H1 (cell line): ENCODE measurements around the gene TMTC2. TPM values are rescaled to one million over a fixed set of nuclear protein-coding genes. Genes with fewer than 3 reads are reported as not detected.

Source experiments
- CTCF ChIA-PET: fragments of 300-600 bp; sonication (Branson Sonifier 250); formaldehyde crosslinking; loops from one replicate; lab custom pipeline; 2021; ENCODE audit not compliant: partially characterized antibody; lab: Charles Lee
- POLR2A ChIA-PET: fragments of 300-600 bp; sonication (Branson Sonifier 250); formaldehyde crosslinking; loops from one replicate; lab custom pipeline; 2021; ENCODE audit warnings: inconsistent platforms; ENCODE audit not compliant: partially characterized antibody; lab: Charles Lee
- DNase-seq, 2 experiments: peaks; one replicate each; pipeline versions ENCODE4 v3.0.0 to v3.0.0-alpha.2; 2010 to 2022; ENCODE audit warnings: low spot score in 2 of 2, low read depth in 1 of 2, mixed read lengths in 1 of 2
- FAIRE-seq: peaks from 2 replicates; lab custom pipeline; 2011; peaks lifted over from hg19 to GRCh38; lab: Jason Lieb, UNC
- H2AFZ ChIP-seq: 2 replicates; pipeline ENCODE4 v1.8.1; 2012; ENCODE audit warnings: low read length, inconsistent platforms
- H2AK5ac ChIP-seq: 2 replicates; pipeline ENCODE4 v1.6.1; 2013; ENCODE audit warnings: low read depth, low read length
- H2BK120ac ChIP-seq: replicated peaks from 2 replicates; pipeline ENCODE3; 2013; ENCODE audit warnings: low read depth, low read length, inconsistent platforms
- H2BK12ac ChIP-seq: 2 replicates; pipeline ENCODE4 v1.6.1; 2013; ENCODE audit warnings: low read depth, low read length
- H2BK15ac ChIP-seq: 2 replicates; pipeline ENCODE4 v1.6.1; 2013; ENCODE audit warnings: low read length
- H2BK20ac ChIP-seq: 2 replicates; pipeline ENCODE4 v1.6.1; 2013; ENCODE audit warnings: low read length
- H2BK5ac ChIP-seq: 2 replicates; pipeline ENCODE4 v1.6.1; 2013; ENCODE audit warnings: low read depth, low read length
- H3K14ac ChIP-seq: 2 replicates; pipeline ENCODE4 v1.6.1; 2013; ENCODE audit warnings: inconsistent platforms; ENCODE audit not compliant: insufficient read length
- H3K18ac ChIP-seq: 2 replicates; pipeline ENCODE4 v1.6.1; 2013; ENCODE audit warnings: low read length; ENCODE audit errors: extremely low read depth
- H3K23ac ChIP-seq: 2 replicates; pipeline ENCODE4 v1.6.1; 2013; ENCODE audit warnings: inconsistent platforms; ENCODE audit not compliant: insufficient read length
- H3K23me2 ChIP-seq: 2 replicates; pipeline ENCODE4 v1.6.1; 2013; ENCODE audit warnings: low read depth, low read length
- H3K27ac ChIP-seq: 2 replicates; pipeline ENCODE4 v1.6.1; 2011; ENCODE audit warnings: low read depth, low read length, inconsistent platforms
- H3K27me3 ChIP-seq, 4 experiments: replicated peaks in 1 of 4; 1 replicate in 1 of 4; 2 replicates in 3 of 4; pipeline versions ENCODE4 v1.6.1 to v1.8.1; 2011 to 2013; ENCODE audit warnings: low read length in 3 of 4, mild to moderate bottlenecking in 3 of 4, inconsistent platforms in 2 of 4, mixed read lengths in 2 of 4, moderate library complexity in 1 of 4; ENCODE audit not compliant: control insufficient read depth in 3 of 4, insufficient read depth in 3 of 4; ENCODE audit errors: extremely low read depth in 1 of 4
- H3K36me3 ChIP-seq, 4 experiments: 2 replicates each; pipeline versions ENCODE4 v1.6.1 to v1.8.1; 2011 to 2013; ENCODE audit warnings: mild to moderate bottlenecking in 4 of 4, low read length in 3 of 4, moderate library complexity in 2 of 4, control low read depth in 1 of 4, inconsistent platforms in 1 of 4; ENCODE audit not compliant: insufficient read depth in 4 of 4, control insufficient read depth in 2 of 4
- H3K4ac ChIP-seq: replicated peaks from 2 replicates; pipeline ENCODE3; 2013; ENCODE audit warnings: low read length, low read depth, mixed read lengths, inconsistent platforms; ENCODE audit not compliant: insufficient read length
- H3K4me1 ChIP-seq, 4 experiments: replicated peaks in 1 of 4; 1 replicate in 1 of 4; 2 replicates in 3 of 4; pipeline versions ENCODE4 v1.6.1 to v1.8.1; 2011 to 2013; ENCODE audit warnings: low read length in 3 of 4, inconsistent platforms in 2 of 4, mixed read lengths in 1 of 4; ENCODE audit not compliant: insufficient read depth in 4 of 4, control insufficient read depth in 3 of 4
- H3K4me2 ChIP-seq, 2 experiments: 2 replicates each; pipeline versions ENCODE4 v1.6.1 to v1.8.1; 2011 to 2013; ENCODE audit warnings: low read depth in 2 of 2, low read length in 2 of 2, control low read depth in 1 of 2, inconsistent platforms in 1 of 2, mild to moderate bottlenecking in 1 of 2; ENCODE audit not compliant: insufficient read depth in 1 of 2
- H3K4me3 ChIP-seq, 4 experiments: fragments of 200-600, 300-600 bp in 1 of 4; sonication (generic), shearing (Covaris generic), sonication (Bioruptor Twin) in 1 of 4; 2 replicates each; pipeline versions ENCODE4 v1.5.1 to v1.8.1; 2011 to 2016; ENCODE audit warnings: low read length in 4 of 4, low read depth in 3 of 4, control low read depth in 2 of 4, inconsistent platforms in 2 of 4, mild to moderate bottlenecking in 2 of 4, mixed read lengths in 1 of 4, moderate library complexity in 1 of 4; ENCODE audit not compliant: insufficient read depth in 2 of 4; ENCODE audit errors: extremely low read depth in 1 of 4
- H3K56ac ChIP-seq: replicated peaks from 2 replicates; pipeline ENCODE3; 2013; ENCODE audit warnings: low read depth, mild to moderate bottlenecking, mixed read lengths, low read length, inconsistent platforms; ENCODE audit not compliant: insufficient read length
- H3K79me1 ChIP-seq: 2 replicates; pipeline ENCODE4 v1.6.1; 2013; ENCODE audit warnings: low read depth, low read length, control low read depth
- H3K79me2 ChIP-seq, 2 experiments: 2 replicates each; pipeline versions ENCODE4 v1.6.1 to v1.8.1; 2012 to 2013; ENCODE audit warnings: low read length in 2 of 2, mild to moderate bottlenecking in 2 of 2, inconsistent platforms in 1 of 2; ENCODE audit not compliant: insufficient read depth in 2 of 2, control insufficient read depth in 1 of 2
- H3K9ac ChIP-seq, 4 experiments: replicated peaks in 1 of 4; 1 replicate in 1 of 4; 2 replicates in 3 of 4; pipeline versions ENCODE4 v1.6.1 to v1.8.1; 2011 to 2013; ENCODE audit warnings: low read depth in 3 of 4, low read length in 3 of 4, control low read depth in 2 of 4, mild to moderate bottlenecking in 2 of 4, moderate library complexity in 2 of 4, inconsistent platforms in 1 of 4; ENCODE audit errors: extremely low read depth in 1 of 4
- H3K9me3 ChIP-seq, 2 experiments: 2 replicates each; pipeline versions ENCODE4 v1.6.1 to v1.8.1; 2012 to 2013; ENCODE audit warnings: mild to moderate bottlenecking in 2 of 2, moderate library complexity in 2 of 2, control low read depth in 1 of 2, inconsistent platforms in 1 of 2, low read depth in 1 of 2, low read length in 1 of 2, mixed read lengths in 1 of 2; ENCODE audit not compliant: insufficient read depth in 2 of 2
- H4K20me1 ChIP-seq, 2 experiments: replicated peaks in 1 of 2; 2 replicates each; pipeline versions ENCODE3 to v1.8.1; 2011 to 2013; ENCODE audit warnings: inconsistent platforms in 2 of 2, low read length in 2 of 2, mild to moderate bottlenecking in 1 of 2; ENCODE audit not compliant: insufficient read depth in 2 of 2, control insufficient read depth in 1 of 2
- H4K5ac ChIP-seq: 2 replicates; pipeline ENCODE4 v1.6.1; 2013; ENCODE audit warnings: low read length, low read depth, mixed read lengths, inconsistent platforms; ENCODE audit not compliant: insufficient read length
- H4K8ac ChIP-seq: 2 replicates; pipeline ENCODE4 v1.8.0; 2013; ENCODE audit warnings: mild to moderate bottlenecking, moderate library complexity, low read length, inconsistent platforms; ENCODE audit not compliant: insufficient read depth; ENCODE audit errors: extremely low read depth
- H4K91ac ChIP-seq: replicated peaks from 2 replicates; pipeline ENCODE3; 2013; ENCODE audit warnings: low read length, mixed read lengths, inconsistent platforms; ENCODE audit not compliant: insufficient read length
- EZH2 ChIP-seq: fragments of 200-600 bp; sonication (generic); IDR thresholded peaks from 2 replicates; pipeline ENCODE4 v1.7.1; 2012; ENCODE audit warnings: low read depth, mild to moderate bottlenecking, moderate library complexity, low read length, inconsistent platforms; ENCODE audit not compliant: severe bottlenecking
- WGBS, 2 experiments: shearing (Covaris generic) in 1 of 2; methylation state at CpG; one replicate each; pipeline versions ENCODE4 v1.1.6 to v1.1.7; 2013 to 2015; ENCODE audit warnings: low lambda C conversion rate in 2 of 2, mixed read lengths in 2 of 2, inconsistent platforms in 1 of 2, low coverage in 1 of 2, missing lambda C conversion rate in 1 of 2; ENCODE audit not compliant: insufficient replicate concordance in 2 of 2, insufficient coverage in 1 of 2, insufficient read length in 1 of 2; ENCODE audit errors: extremely low coverage in 1 of 2, missing lambda C conversion rate in 1 of 2; 5-methylcytosine and 5-hydroxymethylcytosine counted together
- polyA plus RNA-seq, 7 experiments: library from polyadenylated mRNA; depleted of rRNA in 3 of 7; stranded (reverse) in 5 of 7; unstranded in 2 of 7; fragments of >200 nt in 5 of 7; fragments of 200-250 nt in 2 of 7; gene quantifications; 1 replicate in 5 of 7; 2 replicates in 1 of 7; 4 replicates in 1 of 7; pipeline versions ENCODE4 v1.2.1 to v1.2.3, GENCODE V29; 2011 to 2013; ENCODE audit warnings: missing spikeins in 2 of 7, mixed read lengths in 2 of 7
- total RNA-seq: library from RNA; stranded (reverse); fragmentation: NEBNext Ultra II Directional; extraction: Animal tissue kit (Norgen Biotek cat#: 25700); gene quantifications from 2 replicates; pipeline ENCODE4 v1.2.1, GENCODE V29; 2021

TMTC2 gene
- total and polyA plus RNA-seq, 2 of the 8 experiments (the other 6 are each of a cell fraction or from before 2014, with no cell fraction given): 2.3 to 3.9 TPM

DNA sequence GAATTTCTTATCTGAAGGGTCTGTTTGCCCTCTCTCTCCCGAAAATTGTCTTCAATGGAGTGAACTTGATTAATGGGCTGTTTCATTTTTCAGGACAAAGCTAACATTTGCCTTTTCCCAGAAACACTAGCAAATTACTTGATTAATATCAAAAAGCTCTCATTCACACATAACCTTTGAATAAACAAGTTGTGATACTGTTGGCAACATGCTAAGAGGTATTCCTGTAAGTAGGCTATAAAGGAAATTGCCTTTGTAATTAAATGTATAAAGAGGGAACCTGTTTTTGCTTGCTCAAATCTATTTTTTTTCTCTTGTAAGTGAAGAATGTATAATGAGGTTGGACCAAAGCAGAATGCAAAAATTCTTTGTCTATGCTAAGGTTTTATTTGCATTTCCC is 457.2 kb downstream of the TMTC2 start:
- Histone ChIP-seq H2AFZ (no peak overlapping the region), H3K9ac (no peak overlapping the region), H3K18ac (no peak overlapping the region), H3K4me2 (no peak overlapping the region), H3K79me1 (no peaks in the 10 kb centered on the region), H3K56ac (no peak overlapping the region), H4K20me1 (no peaks in the 10 kb centered on the region), H2BK20ac (no peak overlapping the region)
- CTCF ChIA-PET: interaction anchor here (1.6 kb wide), 1 partner anchor 11 kb away, joined by 4 read pairs; no protein-coding TSS in a partner anchor
- no peak for TF ChIP-seq EZH2
- TF ChIP-seq, all 59 proteins: peak for 0
- H3K4me3 ChIP-seq: no peak overlapping the region
- H2BK120ac ChIP-seq: no peak overlapping the region
- H2BK5ac ChIP-seq: no peak overlapping the region
- no peak overlapping the region for H3K27ac ChIP-seq
- H4K5ac ChIP-seq: no peak overlapping the region
- no peak overlapping the region for H3K14ac ChIP-seq
- H3K23me2 ChIP-seq: no peaks in the 10 kb centered on the region
- POLR2A ChIA-PET: no interaction called here
- H3K79me2 ChIP-seq: no peaks in the 10 kb centered on the region
- no peak overlapping the region for H4K91ac ChIP-seq
- no peak for DNase-seq
- 95% methylated on average over 1 of the region's 1 CpG; no CpG with 5 or more reads in 1 of the 2 experiments for WGBS, 2 experiments
- no peak for FAIRE-seq
- H3K4me1 ChIP-seq: no peaks in the 10 kb centered on the region
- no peak overlapping the region for H3K23ac ChIP-seq
- H3K36me3 ChIP-seq: peaks cover 0 to 5% (median 0%) of the 10 kb centered on the region in 4 experiments; a peak in 2 of 8 replicates
- no peaks in the 10 kb centered on the region for H3K27me3 ChIP-seq
- H4K8ac ChIP-seq: no peak overlapping the region
- no peak overlapping the region for H2BK15ac ChIP-seq
- no peak overlapping the region for H2AK5ac ChIP-seq
- no peak overlapping the region for H2BK12ac ChIP-seq
- no peak overlapping the region for H3K4ac ChIP-seq
- peaks cover 11 to 18% of the 10 kb centered on the region in 2 experiments; a peak in 3 of 4 replicates for H3K9me3 ChIP-seq
